ENCODE measurements around the gene AGPAT1. TPM values are rescaled to one million over a fixed set of nuclear protein-coding genes. Genes with fewer than 3 reads are reported as not detected.

The AGPAT1 gene
- total RNA-seq (2022) (37.8 and 43.4 TPM in 2 replicates), Bru-seq, nascent RNA (percentile 59 among the genes with signal in this experiment), BruChase-seq, experiment 1, labeled RNA remaining after a 6-hour chase (percentile 82 among the genes with signal in this experiment), BruChase-seq, experiment 2, labeled RNA remaining after a 2-hour chase (percentile 68 among the genes with signal in this experiment)
- long read RNA-seq, transcript AGPAT1-206 (7 exons, 2,496 nt), result major isoform, 13 of 39 reads
- long read RNA-seq, transcript AGPAT1-203 (7 exons, 2,234 nt), result minor isoform, 5 of 39 reads
- long read RNA-seq, partial matches to known transcripts, result 10 of 39 reads
- long read RNA-seq, other reads (novel, unspliced or antisense), result 10 of 39 reads

GRCh38 chr6:32175711-32176475 is at the start of gene AGPAT1:
Gene AGPAT1 (minus strand): TSS chr6:32176084. CDS start chr6:32171496, 4,588 bp downstream.
- H3K27ac Mint-ChIP-seq (ENCODE audit: low read depth, unreplicated experiment), result peak within 1 kb of the TSS; percentile 91
- intact Hi-C loops (cut with micrococcal nuclease), result no loop called here
- CTCF ChIA-PET, result interaction anchor here (0.6 to 1.1 kb wide), 2 partner anchors 20 to 57 kb away, joined by 3 read pairs; no protein-coding TSS in a partner anchor
- H3K4me3 Mint-ChIP-seq (ENCODE audit: unreplicated experiment), result peak within 1 kb of the TSS; percentile 79
- no peaks in the 10 kb centered on the region for H3K27me3 Mint-ChIP-seq (ENCODE audit: insufficient read depth, unreplicated experiment)
- no TSS peak for BruUV-seq (replicated peaks)
- POLR2A ChIA-PET, result interaction anchor here (1.0 to 5.0 kb wide), 14 partner anchors 8 to 795 kb away, joined by 3 to 112 read pairs (median 6); partner anchors contain the start of genes ATF6B, DXO, FKBPL and GPSM3
- no peaks in the 10 kb centered on the region for H3K9me3 Mint-ChIP-seq (ENCODE audit: unreplicated experiment)
- DNase-seq (ENCODE audit: unreplicated experiment), result peak; percentile 95
- peaks cover 53% of the 10 kb centered on the region for H3K4me1 Mint-ChIP-seq (ENCODE audit: insufficient read depth, unreplicated experiment)
- TF ChIP-seq CTCF (IDR thresholded peaks at IDR 0.05; ENCODE audit: unreplicated experiment), result no peak
- H3K36me3 Mint-ChIP-seq (ENCODE audit: insufficient read depth, unreplicated experiment), result peaks cover 37% of the 10 kb centered on the region

GRCh38 chr6:32224696-32225095 is 48.8 kb upstream of the AGPAT1 start:
- no peak for DNase-seq (ENCODE audit: unreplicated experiment)
- ChIA-PET POLR2A (no interaction called here), CTCF (no interaction called here)
- H3K27me3 Mint-ChIP-seq (ENCODE audit: insufficient read depth, unreplicated experiment), result peaks cover 27% of the 10 kb centered on the region
- H3K36me3 Mint-ChIP-seq (ENCODE audit: insufficient read depth, unreplicated experiment), result no peaks in the 10 kb centered on the region
- no peak overlapping the region for H3K4me3 Mint-ChIP-seq (ENCODE audit: unreplicated experiment)
- peaks cover 5% of the 10 kb centered on the region for H3K4me1 Mint-ChIP-seq (ENCODE audit: insufficient read depth, unreplicated experiment)
- no peak for TF ChIP-seq CTCF (IDR thresholded peaks at IDR 0.05; ENCODE audit: unreplicated experiment)
- no peak overlapping the region for H3K27ac Mint-ChIP-seq (ENCODE audit: low read depth, unreplicated experiment)
- BruUV-seq (replicated peaks), result no TSS peak
- no peaks in the 10 kb centered on the region for H3K9me3 Mint-ChIP-seq (ENCODE audit: unreplicated experiment)
- intact Hi-C loops (cut with micrococcal nuclease), result no loop called here

GRCh38 chr6:32223258-32224235 is 47.7 kb upstream of the AGPAT1 start, which contains the start of gene NOTCH4:
Gene NOTCH4 (minus strand): TSS chr6:32224067. CDS start chr6:32223928, 139 bp downstream.
- BruUV-seq (replicated peaks), result no TSS peak

More at GRCh38 chr6:32223258-32224235, 47.7 kb upstream of the AGPAT1 start, which contains the start of gene NOTCH4:
- Mint-ChIP-seq H3K4me1 (ENCODE audit: insufficient read depth, unreplicated experiment) (peaks cover 5% of the 10 kb centered on the region), H3K4me3 (ENCODE audit: unreplicated experiment) (no peak within 1 kb of the TSS), H3K27me3 (ENCODE audit: insufficient read depth, unreplicated experiment) (peaks cover 38% of the 10 kb centered on the region), H3K27ac (ENCODE audit: low read depth, unreplicated experiment) (no peak within 1 kb of the TSS), H3K36me3 (ENCODE audit: insufficient read depth, unreplicated experiment) (no peaks in the 10 kb centered on the region), H3K9me3 (ENCODE audit: unreplicated experiment) (no peaks in the 10 kb centered on the region)
- intact Hi-C loops (cut with micrococcal nuclease), result no loop called here
- ChIA-PET POLR2A (no interaction called here), CTCF (interaction anchor here (0.6 to 1.0 kb wide), 2 partner anchors 21 to 543 kb away, joined by 3 to 6 read pairs; partner anchors contain the start of gene LY6G5C)
- no peak for TF ChIP-seq CTCF (IDR thresholded peaks at IDR 0.05; ENCODE audit: unreplicated experiment)
- DNase-seq (ENCODE audit: unreplicated experiment), result no peak
